Fibroblast of skin of right quadriceps (primary cell): ENCODE results near the gene MYCBP2.
"Not testable (repeated sequence)": the region's sequence is repeated elsewhere in the genome, so short reads cannot be mapped to it uniquely, and the experiment has no call there.

Experiments
- DNase-seq: peaks from one replicate; pipeline ENCODE4 v3.0.0-alpha.2; 2013

MYCBP2 gene

GRCh38 chr13:77326905-77327604 is at the start of gene MYCBP2:
Gene MYCBP2 (minus strand): TSS chr13:77327094. CDS start chr13:77326775, 319 bp downstream.
- DNase-seq = peak; percentile 99

GRCh38 chr13:77375560-77376108 is 48.7 kb upstream of the MYCBP2 start:
- no peak for DNase-seq

- DNase-seq = no peak
These were observed 47.9 kb upstream of the MYCBP2 start for GRCh38 chr13:77374786-77375185.

GRCh38 chr13:77374339-77374738 is 47.4 kb upstream of the MYCBP2 start:
- DNase-seq = no peak

- no peak for DNase-seq
These were observed 46.6 kb upstream of the MYCBP2 start for GRCh38 chr13:77373502-77373901.

- peak; percentile 2 for DNase-seq
These were observed 45.4 kb upstream of the MYCBP2 start for GRCh38 chr13:77372275-77372674.

GRCh38 chr13:77370888-77371287 is 44.0 kb upstream of the MYCBP2 start:
- no peak for DNase-seq

GRCh38 chr13:77362166-77362565 is 35.3 kb upstream of the MYCBP2 start:
- DNase-seq = no peak

- DNase-seq = no peak
These were observed 33.3 kb upstream of the MYCBP2 start for GRCh38 chr13:77360032-77360685.

- no peak for DNase-seq
These were observed 32.3 kb upstream of the MYCBP2 start for GRCh38 chr13:77359171-77359570.

- DNase-seq = no peak
These were observed 31.1 kb upstream of the MYCBP2 start for GRCh38 chr13:77358001-77358400.

- DNase-seq = no peak
These were observed 29.3 kb upstream of the MYCBP2 start for GRCh38 chr13:77356155-77356554.

- DNase-seq = no peak
These were observed 27.1 kb upstream of the MYCBP2 start for GRCh38 chr13:77353995-77354394.

- no peak for DNase-seq
These were observed 24.4 kb upstream of the MYCBP2 start for GRCh38 chr13:77351315-77351714.

- no peak for DNase-seq
These were observed 23.9 kb upstream of the MYCBP2 start for GRCh38 chr13:77350811-77351210.

GRCh38 chr13:77349365-77349764 is 22.5 kb upstream of the MYCBP2 start:
- DNase-seq = no peak

GRCh38 chr13:77347351-77347750 is 20.5 kb upstream of the MYCBP2 start:
- not testable (repeated sequence) for DNase-seq

GRCh38 chr13:77345150-77345780 is 18.4 kb upstream of the MYCBP2 start:
- no peak for DNase-seq

- no peak for DNase-seq
These were observed 16.9 kb upstream of the MYCBP2 start for GRCh38 chr13:77343841-77344240.

- DNase-seq = no peak
These were observed 12.5 kb upstream of the MYCBP2 start for GRCh38 chr13:77339408-77339807.

GRCh38 chr13:77338961-77339401 is 12.1 kb upstream of the MYCBP2 start:
- DNase-seq = no peak

GRCh38 chr13:77338329-77338728 is 11.4 kb upstream of the MYCBP2 start:
- no peak for DNase-seq

GRCh38 chr13:77337159-77337558 is 10.3 kb upstream of the MYCBP2 start:
- DNase-seq = no peak

GRCh38 chr13:77335543-77335942 is 8.6 kb upstream of the MYCBP2 start:
- DNase-seq = no peak
